AG09319 (cell line): ENCODE data around the gene ARL13A.

Source experiments
- DNase-seq: peaks from one replicate; pipeline ENCODE4 v3.0.0-alpha.2; 2010; ENCODE audit warnings: low read depth; ENCODE audit errors: extremely low read depth
- TF ChIP-seq, protein P1 (sequence below): IDR thresholded peaks from 2 replicates; pipeline ENCODE4 v1.5.1; 2011; ENCODE audit warnings: low read depth, mild to moderate bottlenecking, inconsistent platforms, low read length, moderate library complexity

ARL13A gene

DNA sequence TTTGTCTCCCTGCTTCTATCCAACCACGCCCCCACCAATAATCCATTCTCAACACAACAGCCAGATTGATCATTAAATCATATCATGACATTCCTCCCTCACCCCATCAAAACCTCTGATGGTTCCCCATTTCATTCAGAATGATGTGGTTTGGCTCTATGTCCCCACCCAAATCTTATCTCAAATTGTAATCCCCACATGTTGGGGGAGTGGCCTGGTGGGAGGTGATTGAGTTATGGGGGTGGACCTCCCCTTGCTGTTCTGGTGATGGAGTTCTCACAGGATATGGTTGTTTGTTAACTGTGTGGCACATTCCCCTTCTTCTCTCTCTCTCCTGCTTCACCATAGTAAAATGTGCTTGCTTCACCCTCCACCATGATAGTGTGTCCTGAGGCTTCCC is 59.1 kb downstream of the ARL13A start:
- TF ChIP-seq, protein P1, sequence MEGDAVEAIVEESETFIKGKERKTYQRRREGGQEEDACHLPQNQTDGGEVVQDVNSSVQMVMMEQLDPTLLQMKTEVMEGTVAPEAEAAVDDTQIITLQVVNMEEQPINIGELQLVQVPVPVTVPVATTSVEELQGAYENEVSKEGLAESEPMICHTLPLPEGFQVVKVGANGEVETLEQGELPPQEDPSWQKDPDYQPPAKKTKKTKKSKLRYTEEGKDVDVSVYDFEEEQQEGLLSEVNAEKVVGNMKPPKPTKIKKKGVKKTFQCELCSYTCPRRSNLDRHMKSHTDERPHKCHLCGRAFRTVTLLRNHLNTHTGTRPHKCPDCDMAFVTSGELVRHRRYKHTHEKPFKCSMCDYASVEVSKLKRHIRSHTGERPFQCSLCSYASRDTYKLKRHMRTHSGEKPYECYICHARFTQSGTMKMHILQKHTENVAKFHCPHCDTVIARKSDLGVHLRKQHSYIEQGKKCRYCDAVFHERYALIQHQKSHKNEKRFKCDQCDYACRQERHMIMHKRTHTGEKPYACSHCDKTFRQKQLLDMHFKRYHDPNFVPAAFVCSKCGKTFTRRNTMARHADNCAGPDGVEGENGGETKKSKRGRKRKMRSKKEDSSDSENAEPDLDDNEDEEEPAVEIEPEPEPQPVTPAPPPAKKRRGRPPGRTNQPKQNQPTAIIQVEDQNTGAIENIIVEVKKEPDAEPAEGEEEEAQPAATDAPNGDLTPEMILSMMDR = no peak
- no peak for DNase-seq

DNA sequence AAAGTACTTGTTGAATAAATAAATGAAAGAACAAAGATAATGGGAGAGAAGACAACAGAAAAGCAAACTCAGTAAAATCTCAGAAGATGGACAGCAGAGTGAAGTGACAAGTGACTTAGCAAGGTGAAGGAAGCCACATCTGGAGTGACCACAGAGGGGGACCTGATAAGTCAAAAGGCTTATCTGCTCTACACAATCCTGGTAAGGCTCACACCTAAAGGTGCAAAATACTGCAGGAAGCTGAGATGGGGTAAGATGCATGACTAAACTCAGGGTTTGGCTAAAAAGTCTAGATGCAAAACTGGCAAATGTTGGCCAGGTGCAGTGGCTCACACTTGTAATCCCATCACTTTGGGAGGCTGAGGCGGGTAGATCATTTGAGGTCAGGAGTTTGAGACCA is 60.2 kb downstream of the ARL13A start:
- TF ChIP-seq, protein P1 = no peak
- no peak for DNase-seq

DNA sequence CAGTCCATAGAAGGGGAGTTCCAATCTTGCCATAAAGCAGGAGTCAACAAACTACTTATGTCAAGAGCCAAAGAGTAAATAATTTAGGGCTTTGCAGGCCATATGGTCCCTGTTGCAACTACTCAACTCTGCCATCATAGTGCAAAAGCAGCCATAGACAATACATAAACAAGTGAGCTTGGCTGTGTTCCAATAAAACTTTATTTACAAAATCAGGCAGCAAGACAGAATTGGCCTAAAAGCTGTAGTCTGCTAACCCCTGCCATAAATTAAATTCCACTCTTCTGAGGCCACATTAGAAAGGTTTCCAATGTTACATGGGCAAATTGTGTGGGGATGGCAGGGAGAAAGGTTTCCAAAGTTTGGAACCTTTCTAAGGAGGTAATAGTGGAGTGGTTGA is 67.7 kb downstream of the ARL13A start:
- TF ChIP-seq, protein P1 = no peak
- DNase-seq = no peak

DNA sequence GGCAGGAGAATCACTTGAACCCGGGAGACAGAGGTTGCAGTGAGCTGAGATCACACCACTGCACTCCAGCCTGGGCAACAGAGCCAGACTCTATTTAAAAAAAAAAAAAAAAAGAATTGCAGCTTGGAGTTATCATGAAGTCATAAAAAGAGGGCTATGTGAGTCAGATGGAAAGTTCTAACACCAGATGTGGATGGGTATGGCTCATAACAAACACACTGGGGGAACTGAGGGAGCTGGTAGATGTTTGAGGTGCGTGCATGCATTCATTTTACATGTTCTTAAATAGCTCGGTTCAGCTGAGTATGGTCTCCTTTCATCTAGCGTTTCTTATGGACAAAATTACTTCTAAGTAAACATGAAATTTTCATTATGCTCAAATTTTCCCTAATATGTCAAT is 70.7 kb downstream of the ARL13A start:
- TF ChIP-seq, protein P1 = no peak
- DNase-seq = no peak
